GM18511 (cell line): ENCODE data around the gene CPN2.

ENCODE experiments used
- ATAC-seq: cut with Tn5 transposase; IDR thresholded peaks from one replicate; pipeline ENCODE4 v1.9.1; 2021; ENCODE audit warnings: mild to moderate bottlenecking, moderate library complexity; ENCODE audit not compliant: unreplicated experiment

Gene CPN2

DNA sequence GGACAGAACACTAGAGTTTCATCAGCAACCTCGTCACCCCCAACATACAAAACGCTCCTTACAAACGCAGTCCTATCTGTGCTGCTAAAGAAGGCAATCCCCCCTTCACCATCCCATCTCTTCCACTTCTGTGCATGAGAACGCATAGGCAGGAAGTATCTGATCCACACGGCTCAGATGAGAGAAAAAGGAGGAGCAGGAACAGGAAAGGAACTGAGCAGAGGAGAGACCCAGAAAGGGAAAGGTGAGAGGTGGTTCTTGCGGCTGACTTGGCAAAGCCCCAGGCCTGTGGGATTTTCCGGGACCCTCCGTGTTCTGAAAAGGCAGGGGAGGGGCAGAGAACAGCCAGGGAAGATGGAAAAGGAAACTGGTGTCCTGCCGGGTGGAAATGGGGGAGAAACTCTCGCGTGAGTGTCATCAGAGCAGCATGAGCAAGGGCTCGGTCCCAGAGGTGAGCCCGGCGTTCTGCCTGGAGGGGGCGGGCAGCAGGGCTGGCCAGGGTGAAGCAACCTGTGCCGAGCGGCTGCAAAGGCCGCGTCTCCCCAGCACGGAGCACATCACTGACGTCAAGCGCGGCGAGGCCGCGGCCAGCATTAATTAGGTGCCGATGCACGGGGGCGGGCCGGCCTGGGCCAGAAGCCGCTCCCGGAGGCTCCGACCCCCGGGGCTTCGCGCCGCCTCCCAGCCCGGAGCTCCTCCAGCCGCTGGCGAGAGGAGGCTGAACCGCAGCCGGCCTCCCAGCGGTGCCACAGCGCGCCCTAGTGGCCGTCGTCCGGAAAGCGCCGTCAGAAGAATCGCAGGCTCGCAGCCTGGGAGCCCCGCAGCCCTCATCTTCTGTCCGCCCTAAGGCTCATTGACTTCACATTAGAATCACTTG, 35.8 kb downstream of the CPN2 start:
- peak; percentile 88 for ATAC-seq

DNA sequence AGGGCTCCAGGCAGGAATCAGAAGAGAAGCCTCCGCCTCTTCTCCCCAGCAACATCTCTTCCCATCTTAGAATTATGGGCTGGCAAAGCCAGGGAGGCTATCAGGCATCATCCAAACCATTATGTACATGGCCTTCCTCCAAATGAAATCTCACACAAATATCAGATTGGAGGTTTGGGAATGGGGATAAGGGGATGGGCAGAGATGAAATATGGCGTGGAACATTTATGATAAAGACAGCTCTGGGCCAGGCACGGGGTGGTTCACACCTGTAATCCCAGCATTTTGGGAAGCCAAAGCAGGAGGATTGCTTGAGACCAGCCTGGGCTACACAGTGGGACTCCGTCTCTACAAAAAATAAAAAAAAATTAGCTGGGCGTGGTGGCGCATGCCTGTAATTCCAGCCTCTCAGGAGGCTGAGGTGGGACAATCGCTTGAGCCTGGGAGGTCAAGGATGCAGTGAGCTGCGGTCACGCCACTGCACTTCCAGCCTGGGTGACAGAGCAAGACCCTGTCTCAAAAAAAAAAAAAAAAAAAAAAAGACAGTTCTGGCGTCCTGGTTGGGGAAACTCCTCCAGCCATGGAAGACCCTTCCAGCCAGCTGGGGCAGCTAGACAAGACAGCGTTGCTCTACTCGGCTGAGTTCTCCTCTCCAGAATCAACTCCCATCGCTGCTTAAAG, 36.6 kb downstream of the CPN2 start:
- no peak for ATAC-seq

- ATAC-seq: no peak
Measured at GRCh38 chr3:194313560-194314387, 37.4 kb downstream of the CPN2 start.

GRCh38 chr3:194312743-194313281, 38.3 kb downstream of the CPN2 start:
- no peak for ATAC-seq

GRCh38 chr3:194312186-194312742, 38.9 kb downstream of the CPN2 start:
- no peak for ATAC-seq

- no peak for ATAC-seq
Measured at GRCh38 chr3:194311000-194311399, 40.1 kb downstream of the CPN2 start.

- ATAC-seq: no peak
Measured at GRCh38 chr3:194310060-194310835, 40.9 kb downstream of the CPN2 start.

GRCh38 chr3:194308601-194309449, 42.3 kb downstream of the CPN2 start:
- no peak for ATAC-seq

DNA sequence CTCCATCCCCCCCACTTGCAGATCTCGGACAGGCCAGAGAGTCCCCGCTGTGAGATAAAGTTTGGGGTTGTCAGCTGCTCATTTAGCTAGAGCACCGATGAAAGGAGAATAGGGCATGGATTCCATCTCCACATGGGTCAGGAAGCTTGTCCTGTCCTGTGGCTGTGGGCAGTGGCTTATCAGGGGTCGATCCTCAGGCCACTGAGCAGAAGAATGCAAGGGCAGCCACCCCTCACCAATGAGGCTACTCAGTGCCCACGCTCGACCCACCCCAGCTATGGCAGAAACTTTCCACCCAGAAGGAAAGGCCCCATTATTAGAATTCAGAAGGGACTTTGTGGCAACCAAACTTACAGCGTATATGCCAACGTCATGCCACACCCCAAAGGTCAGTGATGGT, 43.3 kb downstream of the CPN2 start:
- no peak for ATAC-seq

GRCh38 chr3:194306771-194307640, 44.1 kb downstream of the CPN2 start:
- peak; percentile 66 for ATAC-seq

- ATAC-seq: peak; percentile 50
Measured at GRCh38 chr3:194306109-194306686, 44.9 kb downstream of the CPN2 start.

DNA sequence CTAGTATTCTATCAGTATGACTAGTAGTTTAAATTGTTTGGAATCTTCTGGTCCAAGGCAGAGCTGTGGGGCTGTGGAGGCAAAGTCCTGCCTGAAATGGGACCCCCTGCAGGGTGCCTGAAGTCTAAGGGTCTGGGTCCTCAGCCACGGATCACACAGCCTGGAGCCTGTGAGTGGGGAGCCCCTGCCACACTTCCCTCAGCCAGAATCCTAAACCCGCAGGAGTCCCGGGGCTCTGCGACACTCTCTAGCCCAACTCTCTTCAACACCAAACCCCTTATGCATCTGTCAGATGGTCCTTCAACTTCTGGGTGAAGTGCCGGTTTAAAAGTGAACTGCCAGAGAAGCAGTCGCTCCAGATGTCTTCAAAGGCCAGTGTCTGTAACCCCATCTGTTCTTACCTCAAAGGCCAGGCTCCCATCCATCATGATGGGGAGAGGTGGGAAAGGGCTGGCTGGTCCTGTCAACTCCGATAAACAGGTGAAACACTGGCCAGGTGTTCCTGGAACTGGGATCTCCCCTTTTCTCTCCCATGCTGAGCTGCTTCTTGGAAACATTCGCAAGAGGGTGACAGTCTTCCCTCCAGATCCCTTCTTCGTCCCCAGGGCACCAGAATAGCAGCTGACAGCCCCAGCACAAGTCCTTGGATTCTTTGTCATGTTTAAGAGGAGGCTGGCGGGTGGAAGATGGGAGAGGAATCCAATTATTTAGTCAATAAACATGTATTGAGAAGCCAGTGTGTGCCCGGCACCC, 45.6 kb downstream of the CPN2 start:
- ATAC-seq: no peak

- no peak for ATAC-seq
Measured at GRCh38 chr3:194304186-194304917, 46.8 kb downstream of the CPN2 start.

GRCh38 chr3:194303749-194304148, 47.4 kb downstream of the CPN2 start:
- no peak for ATAC-seq

DNA sequence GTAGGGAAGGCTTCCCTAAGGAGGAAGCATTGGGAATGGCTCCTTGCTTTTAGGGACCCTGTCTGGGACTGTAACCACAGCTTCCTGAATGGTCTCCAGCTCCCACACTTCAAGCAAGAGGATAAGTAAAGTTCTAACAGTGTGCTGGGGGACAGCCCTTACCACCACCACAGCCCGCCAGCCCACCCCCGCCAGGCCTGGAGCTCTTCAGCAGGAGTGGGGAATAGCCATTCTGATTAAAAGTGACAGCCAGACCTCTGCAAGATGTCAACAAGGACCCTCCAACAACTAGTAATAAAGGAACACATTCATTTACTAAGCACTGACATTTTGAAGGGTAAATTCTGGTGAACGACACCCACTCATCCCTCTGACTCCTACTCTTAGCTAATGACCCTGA, 49.4 kb downstream of the CPN2 start:
- ATAC-seq: no peak

DNA sequence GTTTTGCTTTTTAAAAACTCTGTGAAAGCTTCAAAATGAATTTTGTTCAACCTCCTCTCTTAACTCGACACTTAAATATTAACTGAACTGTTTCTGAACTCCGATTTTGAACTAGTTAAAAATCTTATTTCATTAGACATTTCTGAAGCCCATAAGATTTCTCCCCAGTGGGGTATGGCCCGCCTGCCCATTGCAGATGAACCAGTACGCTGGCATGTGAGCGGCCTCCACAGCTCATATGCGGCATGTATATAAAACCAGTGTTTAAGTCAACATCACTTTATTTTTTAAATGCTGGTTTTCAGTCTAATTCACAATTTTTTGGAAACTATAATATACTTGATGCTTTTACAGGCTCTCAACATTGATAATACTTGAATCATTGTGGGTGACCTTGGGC, 50.2 kb downstream of the CPN2 start:
- no peak for ATAC-seq
